Medulla oblongata (tissue), 1 donor: ENCODE measurements around the gene CLEC4G.
"Not testable (repeated sequence)": the region's sequence is repeated elsewhere in the genome, so short reads cannot be mapped to it uniquely, and the experiment has no call there.

Experiments used
- DNase-seq: peaks from one replicate; pipeline ENCODE4 v3.0.0-alpha.2; 2015; ENCODE audit errors: extremely low spot score

CLEC4G gene

GRCh38 chr19:7732045-7732444, at the start of gene CLEC4G:
Gene CLEC4G, minus strand, starts transcription at chr19:7732110. Its CDS starts 8 bp downstream, at chr19:7732102.
- DNase-seq = no peak

GRCh38 chr19:7781157-7781556, 49.2 kb upstream of the CLEC4G start:
- no peak for DNase-seq

GRCh38 chr19:7779631-7780486, 47.9 kb upstream of the CLEC4G start:
- DNase-seq = no peak

- peak; percentile 9 for DNase-seq
Observed at GRCh38 chr19:7778081-7778480, 46.2 kb upstream of the CLEC4G start.

- no peak for DNase-seq
Observed at GRCh38 chr19:7775761-7776160, 43.9 kb upstream of the CLEC4G start.

- no peak for DNase-seq
Observed at GRCh38 chr19:7773841-7774240, 41.9 kb upstream of the CLEC4G start.

GRCh38 chr19:7772752-7773291, 40.9 kb upstream of the CLEC4G start:
- no peak for DNase-seq

GRCh38 chr19:7771072-7771471, 39.2 kb upstream of the CLEC4G start:
- no peak for DNase-seq

- DNase-seq = no peak
Observed at GRCh38 chr19:7769171-7769570, 37.3 kb upstream of the CLEC4G start.

GRCh38 chr19:7767487-7767886, 35.6 kb upstream of the CLEC4G start:
- no peak for DNase-seq

GRCh38 chr19:7766535-7766934, 34.6 kb upstream of the CLEC4G start:
- no peak for DNase-seq

GRCh38 chr19:7765043-7765442, 33.1 kb upstream of the CLEC4G start:
- DNase-seq = not testable (repeated sequence)

GRCh38 chr19:7764157-7764556, 32.2 kb upstream of the CLEC4G start:
- DNase-seq = not testable (repeated sequence)

- no peak for DNase-seq
Observed at GRCh38 chr19:7763696-7764095, 31.8 kb upstream of the CLEC4G start.

GRCh38 chr19:7762719-7763293, 30.9 kb upstream of the CLEC4G start, which contains the start of gene CLEC4M:
Gene CLEC4M, plus strand, starts transcription at chr19:7763243. Its CDS starts 24 bp downstream, at chr19:7763267.
- DNase-seq = no peak

GRCh38 chr19:7759156-7759555, 27.2 kb upstream of the CLEC4G start:
- no peak for DNase-seq

- DNase-seq = no peak
Observed at GRCh38 chr19:7757358-7757757, 25.4 kb upstream of the CLEC4G start.

GRCh38 chr19:7756258-7756657, 24.3 kb upstream of the CLEC4G start:
- DNase-seq = no peak

GRCh38 chr19:7751157-7751783, 19.4 kb upstream of the CLEC4G start:
- DNase-seq = no peak

- no peak for DNase-seq
Observed at GRCh38 chr19:7748756-7749155, 16.8 kb upstream of the CLEC4G start.

- DNase-seq = no peak
Observed at GRCh38 chr19:7748171-7748570, 16.3 kb upstream of the CLEC4G start.
